WTC11 (cell line): Measurements from ENCODE around the gene PIK3CB. TPM values are rescaled to one million over a fixed set of nuclear protein-coding genes. Genes with fewer than 3 reads are reported as not detected.

Experiments used
- ATAC-seq: fragments of 200-7000 bp; cut with Tn5 transposase; 2 replicates; pipeline ENCODE4 v1.10.0; 2021; ENCODE audit warnings: mild to moderate bottlenecking, moderate library complexity
- CTCF ChIA-PET: fragments of 300-600 bp; sonication (Branson Sonifier 250); formaldehyde crosslinking; loops from one replicate; lab custom pipeline; 2021; ENCODE audit warnings: antibody characterized with exemption; lab: Charles Lee
- POLR2A ChIA-PET: fragments of 350-600 bp; sonication (Branson Sonifier 250); formaldehyde crosslinking; loops from one replicate; lab custom pipeline; 2021; ENCODE audit warnings: antibody characterized with exemption; lab: Charles Lee
- DNase-seq: peaks from one replicate; pipeline ENCODE4 v3.0.0; 2021; ENCODE audit warnings: low spot score
- H3K27ac Mint-ChIP-seq: 2 replicates; pipeline ENCODE4 v1.8.0; 2021; ENCODE audit warnings: mixed read lengths
- H3K27me3 Mint-ChIP-seq: 2 replicates; pipeline ENCODE4 v1.8.0; 2021; ENCODE audit warnings: low read depth, mild to moderate bottlenecking, moderate library complexity, mixed read lengths
- H3K36me3 Mint-ChIP-seq: 2 replicates; pipeline ENCODE4 v1.8.0; 2021; ENCODE audit warnings: mixed read lengths
- H3K4me1 Mint-ChIP-seq: 2 replicates; pipeline ENCODE4 v1.8.0; 2022; ENCODE audit warnings: mixed read lengths
- H3K4me3 Mint-ChIP-seq: 2 replicates; pipeline ENCODE4 v1.8.0; 2021; ENCODE audit warnings: mild to moderate bottlenecking, moderate library complexity, mixed read lengths
- H3K9me3 Mint-ChIP-seq: 2 replicates; pipeline ENCODE4 v1.8.0; 2021; ENCODE audit warnings: mixed read lengths
- ARID4B ChIP-seq: sonication (generic); formaldehyde crosslinking; IDR thresholded peaks from 2 replicates; pipeline ENCODE4 v1.8.0; 2023; ENCODE audit warnings: missing genetic modification reagents, mild to moderate bottlenecking, borderline replicate concordance
- ATF1 ChIP-seq: sonication (generic); formaldehyde crosslinking; IDR thresholded peaks from 2 replicates; pipeline ENCODE4 v1.8.1; 2023; ENCODE audit warnings: mild to moderate bottlenecking, moderate library complexity, missing genetic modification reagents
- ATF2 ChIP-seq: sonication (generic); formaldehyde crosslinking; IDR thresholded peaks from 2 replicates; pipeline ENCODE4 v1.8.1; 2022; ENCODE audit warnings: low read depth, missing genetic modification reagents, borderline replicate concordance
- ATF6 ChIP-seq: sonication (generic); formaldehyde crosslinking; IDR thresholded peaks from 2 replicates; pipeline ENCODE4 v1.8.1; 2023; ENCODE audit warnings: mild to moderate bottlenecking, missing genetic modification reagents
- CREM ChIP-seq: sonication (generic); formaldehyde crosslinking; IDR thresholded peaks from 2 replicates; pipeline ENCODE4 v1.8.1; 2022; ENCODE audit warnings: mild to moderate bottlenecking, missing genetic modification reagents, moderate library complexity
- CTCF ChIP-seq: fragments of 200-600 bp; IDR thresholded peaks from 2 replicates; pipeline ENCODE4 v1.8.0; 2022; ENCODE audit warnings: antibody characterized with exemption
- FOXP4 ChIP-seq: sonication (generic); formaldehyde crosslinking; IDR thresholded peaks from 2 replicates; pipeline ENCODE4 v1.8.0; 2022; ENCODE audit warnings: mild to moderate bottlenecking, missing genetic modification reagents
- GABPB1 ChIP-seq: sonication (generic); formaldehyde crosslinking; IDR thresholded peaks from 2 replicates; pipeline ENCODE4 v1.8.1; 2023; ENCODE audit warnings: mild to moderate bottlenecking, missing genetic modification reagents
- JAZF1 ChIP-seq: fragments of 250-450 bp; sonication (Bioruptor Pico); IDR thresholded peaks from 2 replicates; pipeline ENCODE4 v1.9.0; 2021; ENCODE audit warnings: moderate library complexity, mild to moderate bottlenecking, inconsistent platforms
- KAT7 ChIP-seq: sonication (generic); formaldehyde crosslinking; IDR thresholded peaks from 2 replicates; pipeline ENCODE4 v1.8.1; 2023; ENCODE audit warnings: missing genetic modification reagents, mild to moderate bottlenecking, borderline replicate concordance
- MLX ChIP-seq: sonication (generic); formaldehyde crosslinking; IDR thresholded peaks from 2 replicates; pipeline ENCODE4 v1.8.1; 2023; ENCODE audit warnings: mild to moderate bottlenecking, missing genetic modification reagents, moderate library complexity
- NR1H2 ChIP-seq: sonication (generic); formaldehyde crosslinking; IDR thresholded peaks from 2 replicates; pipeline ENCODE4 v1.9.0; 2021; ENCODE audit warnings: mild to moderate bottlenecking, moderate library complexity, missing genetic modification reagents
- RELA ChIP-seq: sonication (generic); formaldehyde crosslinking; IDR thresholded peaks from 2 replicates; pipeline ENCODE4 v1.8.1; 2022; ENCODE audit warnings: missing genetic modification reagents, mild to moderate bottlenecking, borderline replicate concordance
- SOX15 ChIP-seq: fragments of 250-450 bp; sonication (Bioruptor Pico); IDR thresholded peaks from 2 replicates; pipeline ENCODE4 v1.9.0; 2021; ENCODE audit warnings: mild to moderate bottlenecking
- ZMAT4 ChIP-seq: fragments of 250-450 bp; sonication (Bioruptor Pico); IDR thresholded peaks from 2 replicates; pipeline ENCODE4 v1.9.0; 2021; ENCODE audit warnings: mild to moderate bottlenecking
- total RNA-seq: library from RNA; stranded (reverse); gene quantifications from 3 replicates; pipeline ENCODE4 v1.2.3, GENCODE V29; 2021

The PIK3CB gene
- total RNA-seq, 1 experiment from 2014 or later = 36.0 TPM

GRCh38 chr3:138638641-138639040, 196.1 kb downstream of the PIK3CB start (continued):
- TF ChIP-seq ARID4B (CRISPR knock-in tag) (no peak), RELA (no peak), CTCF (no peak), ZMAT4 (CRISPR knock-in tag) (no peak)

- Mint-ChIP-seq H3K27me3 (no peaks in the 10 kb centered on the region; the same call in 1 of the 2 replicates), H3K27ac (no peak overlapping the region), H3K4me3 (no peak overlapping the region), H3K4me1 (no peaks in the 10 kb centered on the region), H3K36me3 (no peaks in the 10 kb centered on the region), H3K9me3 (no peaks in the 10 kb centered on the region)
- no peak for ATAC-seq
- no peak for DNase-seq
- ChIA-PET POLR2A (no interaction called here), CTCF (no interaction called here)
- TF ChIP-seq FOXP4 (CRISPR knock-in tag) = no peak
- no peak for TF ChIP-seq ATF1 (CRISPR knock-in tag)
- no peak for TF ChIP-seq ARID4B (CRISPR knock-in tag)
- TF ChIP-seq NR1H2 (CRISPR knock-in tag) = no peak
- TF ChIP-seq JAZF1 = no peak
- no peak for TF ChIP-seq KAT7 (CRISPR knock-in tag)
- TF ChIP-seq CTCF = no peak
- no peak for TF ChIP-seq CREM
- TF ChIP-seq ATF6 (CRISPR knock-in tag) = no peak
- no peak for TF ChIP-seq ATF2 (CRISPR knock-in tag)
- TF ChIP-seq GABPB1 = no peak
- no peak for TF ChIP-seq SOX15 (CRISPR knock-in tag)
- TF ChIP-seq MLX (CRISPR knock-in tag) = no peak
These were observed 205.2 kb downstream of the PIK3CB start for GRCh38 chr3:138629526-138629925.
